ENCODE results near the gene TEX12.
"Not testable (repeated sequence)": the region's sequence is repeated elsewhere in the genome, so short reads cannot be mapped to it uniquely, and the experiment has no call there.

DNA sequence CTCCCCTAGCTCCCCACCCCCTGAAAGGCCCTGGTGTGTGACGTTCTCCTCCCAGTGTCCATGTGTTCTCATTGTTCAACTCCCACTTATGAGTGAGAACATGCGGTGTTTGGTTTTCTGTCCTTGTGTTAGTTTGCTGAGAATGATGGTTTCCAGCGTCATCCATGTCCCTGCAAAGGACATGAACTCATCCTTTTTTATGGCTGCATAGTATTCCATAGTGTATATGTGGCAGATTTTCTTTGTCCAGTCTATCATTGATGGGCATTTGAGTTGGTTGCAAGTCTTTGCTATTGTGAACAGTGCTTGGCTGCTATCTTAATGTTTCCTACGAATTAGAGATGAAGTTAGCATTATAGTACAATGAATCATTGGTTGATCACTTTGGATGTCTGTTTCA, 31.9 kb downstream of the TEX12 start:
- TF ChIP-seq CTCF (IDR thresholded peaks at IDR 0.05; ENCODE audit: low read depth, low read length); EZH2phosphoT487 (IDR thresholded peaks at IDR 0.05; ENCODE audit: low read depth): not testable (repeated sequence)
